ENCODE measurements around the gene SMIM41. TPM values are rescaled to one million over a fixed set of nuclear protein-coding genes. Genes with fewer than 3 reads are reported as not detected.

The SMIM41 gene
- polyA plus RNA-seq, 1 donor (not counting 4 experiments of a cell fraction or from before 2014, with no cell fraction given) = not detected

- dilution Hi-C loops (cut with MboI; ENCODE audit: extremely low pct_ligation_motif_present, low sequenced_read_pairs) = no loop called here
- H3K27ac ChIP-seq (ENCODE audit: control insufficient read depth, insufficient read depth, low read length) = no peak overlapping the region
- no peaks in the 10 kb centered on the region for H4K20me1 ChIP-seq (ENCODE audit: control insufficient read depth, extremely low read depth, insufficient read depth, low read length)
- DNase-seq (ENCODE audit: low read depth, low spot score) (no peak), FAIRE-seq (peak; percentile 51)
- H3K4me3 ChIP-seq (ENCODE audit: control insufficient read depth in 2 of 3, extremely low read depth in 1 of 3, insufficient read depth in 2 of 3, low read depth in 1 of 3, low read length in 3 of 3) = no peak overlapping the region
- no peaks in the 10 kb centered on the region for H3K79me2 ChIP-seq (ENCODE audit: control insufficient read depth, insufficient read depth, low read length)
- H3K4me2 ChIP-seq (ENCODE audit: control insufficient read depth, extremely low read depth, insufficient read depth, low read depth, low read length) = no peak overlapping the region
- TF ChIP-seq CTCF (optimal IDR thresholded peaks at IDR 0.05 in 1 of 3, IDR thresholded peaks at IDR 0.05 in 1 of 3, conservative IDR thresholded peaks at IDR 0.05 in 1 of 3; ENCODE audit: extremely low read depth in 1 of 3, insufficient read depth in 2 of 3, low read length in 3 of 3) (no peak), EZH2 (IDR thresholded peaks at IDR 0.05; ENCODE audit: low read length) (no peak)
- H2AFZ ChIP-seq (ENCODE audit: control insufficient read depth, low read length) = no peak overlapping the region
- no peak overlapping the region for H3K9ac ChIP-seq (ENCODE audit: control insufficient read depth, extremely low read depth, insufficient read depth, low read length)
- H3K9me1 ChIP-seq (ENCODE audit: control insufficient read depth, extremely low read depth, insufficient read depth, low read length) = no peaks in the 10 kb centered on the region
- no peaks in the 10 kb centered on the region for H3K27me3 ChIP-seq (ENCODE audit: control insufficient read depth, extremely low read depth, insufficient read depth, low read length)
- H3K36me3 ChIP-seq (ENCODE audit: control insufficient read depth in 2 of 2, extremely low read depth in 1 of 2, insufficient read depth in 2 of 2, low read length in 2 of 2) = no peaks in the 10 kb centered on the region
- no peaks in the 10 kb centered on the region for H3K9me3 ChIP-seq (ENCODE audit: control insufficient read depth, low read depth, low read length)
- peaks cover 23% of the 10 kb centered on the region for H3K4me1 ChIP-seq (ENCODE audit: control insufficient read depth, extremely low read depth, insufficient read depth, low read length)
These were observed 26.9 kb upstream of the SMIM41 start for GRCh38 chr12:52052468-52053186.

GRCh38 chr12:52053536-52054209 lies 25.8 kb upstream of the SMIM41 start:
- Histone ChIP-seq H3K9ac (ENCODE audit: control insufficient read depth, extremely low read depth, insufficient read depth, low read length) (no peak overlapping the region), H3K4me1 (ENCODE audit: control insufficient read depth, extremely low read depth, insufficient read depth, low read length) (peaks cover 23% of the 10 kb centered on the region), H3K4me2 (ENCODE audit: control insufficient read depth, extremely low read depth, insufficient read depth, low read depth, low read length) (no peak overlapping the region), H3K79me2 (ENCODE audit: control insufficient read depth, insufficient read depth, low read length) (no peaks in the 10 kb centered on the region), H3K36me3 (ENCODE audit: control insufficient read depth in 2 of 2, extremely low read depth in 1 of 2, insufficient read depth in 2 of 2, low read length in 2 of 2) (no peaks in the 10 kb centered on the region), H3K9me1 (ENCODE audit: control insufficient read depth, extremely low read depth, insufficient read depth, low read length) (no peaks in the 10 kb centered on the region), H3K27me3 (ENCODE audit: control insufficient read depth, extremely low read depth, insufficient read depth, low read length) (no peaks in the 10 kb centered on the region), H2AFZ (ENCODE audit: control insufficient read depth, low read length) (no peak overlapping the region), H3K4me3 (ENCODE audit: control insufficient read depth in 2 of 3, extremely low read depth in 1 of 3, insufficient read depth in 2 of 3, low read depth in 1 of 3, low read length in 3 of 3) (no peak overlapping the region), H3K9me3 (ENCODE audit: control insufficient read depth, low read depth, low read length) (no peaks in the 10 kb centered on the region), H3K27ac (ENCODE audit: control insufficient read depth, insufficient read depth, low read length) (no peak overlapping the region), H4K20me1 (ENCODE audit: control insufficient read depth, extremely low read depth, insufficient read depth, low read length) (no peaks in the 10 kb centered on the region)
- TF ChIP-seq CTCF (optimal IDR thresholded peaks at IDR 0.05 in 1 of 3, IDR thresholded peaks at IDR 0.05 in 1 of 3, conservative IDR thresholded peaks at IDR 0.05 in 1 of 3; ENCODE audit: extremely low read depth in 1 of 3, insufficient read depth in 2 of 3, low read length in 3 of 3) = no peak
- TF ChIP-seq EZH2 (IDR thresholded peaks at IDR 0.05; ENCODE audit: low read length) = no peak
- no peak for FAIRE-seq
- dilution Hi-C loops (cut with MboI; ENCODE audit: extremely low pct_ligation_motif_present, low sequenced_read_pairs) = no loop called here
- no peak for DNase-seq (ENCODE audit: low read depth, low spot score)

Measured in keratinocyte (primary cell).